ENCODE data around the gene TASP1. TPM values are rescaled to one million over a fixed set of nuclear protein-coding genes. Genes with fewer than 3 reads are reported as not detected.

TASP1 gene
- total RNA-seq, 4 donors from 2014 or later, result 6.6 to 21.5 (median 9.8) TPM

- no peak overlapping the region for H3K4me3 ChIP-seq
- H3K27ac ChIP-seq, result no peak overlapping the region
- no peaks in the 10 kb centered on the region for H3K4me1 ChIP-seq
- no peaks in the 10 kb centered on the region for H3K27me3 ChIP-seq
- no peak for DNase-seq
- H3K36me3 ChIP-seq, result no peaks in the 10 kb centered on the region
- no peak for TF ChIP-seq CTCF (IDR thresholded peaks at IDR 0.05)
- TF ChIP-seq POLR2A (IDR thresholded peaks at IDR 0.05), result no peak
- H3K9me3 ChIP-seq, result no peaks in the 10 kb centered on the region
Measured at GRCh38 chr20:13447385-13448180, 191.1 kb downstream of the TASP1 start.

DNA sequence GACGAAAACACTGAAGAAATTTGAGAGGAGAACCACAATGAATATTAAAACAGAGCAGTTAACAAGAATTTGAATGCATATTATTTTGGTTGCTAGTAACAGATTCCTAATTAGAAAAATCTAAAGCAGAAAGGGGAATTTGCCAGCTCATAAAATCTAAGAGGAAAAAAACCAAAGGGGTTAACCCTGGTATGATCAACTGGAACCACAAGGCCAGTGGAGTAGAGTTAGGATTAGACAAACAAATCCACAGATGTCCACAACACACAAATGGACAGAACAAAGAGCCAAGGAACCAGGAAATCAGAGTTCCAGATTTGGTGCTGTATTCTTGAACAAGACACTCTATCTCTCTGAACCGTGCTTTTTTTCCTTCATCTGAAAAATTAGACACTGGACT, 195.0 kb downstream of the TASP1 start:
- H3K9me3 ChIP-seq, result no peaks in the 10 kb centered on the region
- DNase-seq, result no peak

DNA sequence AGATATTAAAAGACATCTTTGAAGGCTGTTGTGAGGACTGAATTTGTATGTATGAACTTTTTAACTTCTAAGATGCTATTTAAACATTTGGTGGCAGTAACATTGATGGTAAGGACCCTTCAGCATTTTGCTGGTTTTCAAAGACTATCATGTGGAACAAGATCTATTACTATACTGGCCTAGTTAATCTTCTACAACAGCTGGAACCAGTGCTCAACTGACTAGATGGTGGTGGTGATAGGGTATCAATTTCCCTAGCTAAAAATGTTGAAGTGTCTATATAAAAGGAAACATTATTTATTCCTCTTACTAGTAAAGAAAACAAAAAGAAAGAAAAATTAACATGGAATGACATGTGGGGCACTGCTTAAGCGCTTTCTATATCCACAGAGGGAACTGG, 195.7 kb downstream of the TASP1 start:
- H3K27me3 ChIP-seq, result no peaks in the 10 kb centered on the region
- no peaks in the 10 kb centered on the region for H3K36me3 ChIP-seq
- TF ChIP-seq CTCF (IDR thresholded peaks at IDR 0.05) (no peak), POLR2A (IDR thresholded peaks at IDR 0.05) (no peak)
- H3K4me3 ChIP-seq, result no peak overlapping the region
- H3K4me1 ChIP-seq, result no peaks in the 10 kb centered on the region
- no peaks in the 10 kb centered on the region for H3K9me3 ChIP-seq
- no peak for DNase-seq
- no peak overlapping the region for H3K27ac ChIP-seq

More for the DNA sequence above, 195.0 kb downstream of the TASP1 start:
- no peak overlapping the region for H3K27ac ChIP-seq
- TF ChIP-seq CTCF (IDR thresholded peaks at IDR 0.05) (no peak), POLR2A (IDR thresholded peaks at IDR 0.05) (no peak)
- no peaks in the 10 kb centered on the region for H3K27me3 ChIP-seq
- no peaks in the 10 kb centered on the region for H3K4me1 ChIP-seq
- H3K36me3 ChIP-seq, result no peaks in the 10 kb centered on the region
- H3K4me3 ChIP-seq, result no peak overlapping the region

DNA sequence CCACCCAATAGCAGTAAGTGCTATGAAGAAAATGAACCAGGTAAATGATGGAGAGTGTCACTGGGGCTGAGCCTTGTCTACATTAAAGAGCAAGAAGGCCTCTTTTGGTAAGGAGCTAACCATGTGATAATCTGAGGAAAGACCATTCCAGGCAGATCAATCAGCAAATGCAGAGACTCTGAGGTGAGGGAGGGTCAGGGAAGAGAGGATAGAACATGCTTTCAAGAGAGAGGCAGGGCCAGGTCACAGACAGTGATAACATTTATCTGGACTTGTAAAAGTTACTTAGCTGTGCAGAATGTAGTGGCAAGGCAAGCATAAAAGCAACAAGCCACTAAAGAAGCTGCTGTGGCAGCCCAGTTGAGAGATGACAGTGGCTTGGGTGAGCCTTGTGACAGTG, 197.3 kb downstream of the TASP1 start:
- no peak for TF ChIP-seq CTCF (IDR thresholded peaks at IDR 0.05)
- TF ChIP-seq POLR2A (IDR thresholded peaks at IDR 0.05), result no peak
- Histone ChIP-seq H3K4me1 (no peaks in the 10 kb centered on the region), H3K4me3 (no peak overlapping the region), H3K9me3 (no peaks in the 10 kb centered on the region), H3K36me3 (no peaks in the 10 kb centered on the region), H3K27me3 (no peaks in the 10 kb centered on the region), H3K27ac (no peak overlapping the region)
- DNase-seq, result no peak

DNA sequence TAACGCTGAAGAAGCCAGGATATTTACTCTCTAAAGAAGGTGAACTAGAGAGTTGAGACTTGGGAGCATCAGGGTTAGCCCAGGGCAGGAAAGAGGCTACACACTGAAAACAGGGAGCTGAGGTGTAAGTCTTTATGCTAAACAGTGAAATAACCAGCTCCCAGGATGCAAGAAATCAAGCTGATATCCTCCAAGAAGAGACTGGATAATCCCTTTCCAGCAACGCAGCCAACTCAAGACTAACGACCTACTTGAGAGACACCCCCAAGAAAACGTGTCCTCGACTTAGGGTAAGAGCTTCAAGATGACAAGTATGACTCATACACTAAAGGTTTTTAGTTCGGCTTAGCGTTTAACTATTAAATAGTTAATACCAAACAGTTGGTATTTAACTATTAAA, 202.2 kb downstream of the TASP1 start:
- H3K27ac ChIP-seq, result no peak overlapping the region
- H3K27me3 ChIP-seq, result no peaks in the 10 kb centered on the region
- DNase-seq, result no peak
- H3K4me1 ChIP-seq, result no peaks in the 10 kb centered on the region
- H3K9me3 ChIP-seq, result no peaks in the 10 kb centered on the region
- peaks cover 0 to 7% (median 0%) of the 10 kb centered on the region in 3 donors for H3K36me3 ChIP-seq
- TF ChIP-seq CTCF (IDR thresholded peaks at IDR 0.05) (no peak), POLR2A (IDR thresholded peaks at IDR 0.05) (no peak)
- no peak overlapping the region for H3K4me3 ChIP-seq

Data from Peyer's patch (tissue), 4 donors.